Raji (cell line): Measurements from ENCODE around the gene CYB561.

Source experiments
- POLR2A ChIP-seq: IDR thresholded peaks from 2 replicates; pipeline ENCODE4 v1.6.1; 2011; ENCODE audit warnings: low read depth, low read length, control low read depth; ENCODE audit not compliant: insufficient read depth

CYB561 gene

DNA sequence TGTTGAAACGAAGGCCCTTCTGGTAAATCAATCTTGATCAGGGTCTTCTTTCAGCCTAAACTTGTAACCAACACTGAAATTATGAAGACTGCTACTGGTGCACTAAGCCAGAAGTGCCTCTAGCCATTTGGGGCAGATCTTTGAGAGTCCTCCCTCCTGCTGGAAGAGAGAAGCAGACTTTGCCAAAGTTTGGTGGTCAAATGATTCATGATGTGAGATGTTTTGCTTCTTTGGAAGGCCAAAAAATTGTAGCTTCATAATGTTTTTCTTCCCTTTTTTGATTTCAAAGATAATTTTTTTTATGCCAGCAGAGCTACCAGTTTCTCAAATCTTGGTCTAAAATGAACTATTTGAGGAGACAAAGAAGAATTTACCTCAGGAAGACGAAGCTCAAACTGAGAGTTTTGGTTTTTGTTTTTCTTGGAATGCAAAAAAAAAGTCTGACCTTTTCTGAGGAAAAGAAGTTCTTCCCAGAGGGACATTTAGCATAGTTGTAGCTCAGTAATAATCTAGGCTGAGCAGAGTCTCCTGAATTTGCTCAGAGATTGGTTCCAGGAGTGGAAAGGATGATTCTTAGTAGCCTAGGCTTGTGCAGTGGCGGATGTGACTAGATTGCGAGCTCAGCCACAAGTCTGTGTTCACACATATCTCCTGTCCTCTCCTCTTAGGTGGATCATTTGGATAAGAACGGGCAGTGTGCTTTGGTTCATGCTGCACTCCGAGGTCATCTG, 50.9 kb downstream of the CYB561 start:
- no peak for TF ChIP-seq POLR2A

DNA sequence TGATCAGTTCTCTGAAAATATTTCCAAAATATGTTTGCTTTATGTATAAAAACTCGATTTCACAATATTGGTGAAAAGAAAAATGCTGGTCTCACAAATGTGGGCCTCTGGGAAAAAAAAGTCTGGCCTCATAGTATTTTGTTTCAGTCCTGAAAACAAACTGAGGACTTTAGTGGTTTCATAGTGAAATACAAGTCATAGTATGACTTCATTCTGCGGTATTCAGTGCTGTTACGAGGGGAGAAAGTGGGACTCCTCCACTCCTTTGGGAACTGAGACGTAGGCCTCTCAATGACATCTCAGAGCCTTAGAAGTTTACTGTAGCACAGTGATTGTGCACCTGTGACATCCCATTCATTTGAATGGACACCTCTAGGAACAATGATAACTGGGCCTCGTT, 56.0 kb downstream of the CYB561 start:
- no peak for TF ChIP-seq POLR2A

- TF ChIP-seq POLR2A, result no peak
These were observed 58.3 kb downstream of the CYB561 start for GRCh38 chr17:63387656-63388340.

DNA sequence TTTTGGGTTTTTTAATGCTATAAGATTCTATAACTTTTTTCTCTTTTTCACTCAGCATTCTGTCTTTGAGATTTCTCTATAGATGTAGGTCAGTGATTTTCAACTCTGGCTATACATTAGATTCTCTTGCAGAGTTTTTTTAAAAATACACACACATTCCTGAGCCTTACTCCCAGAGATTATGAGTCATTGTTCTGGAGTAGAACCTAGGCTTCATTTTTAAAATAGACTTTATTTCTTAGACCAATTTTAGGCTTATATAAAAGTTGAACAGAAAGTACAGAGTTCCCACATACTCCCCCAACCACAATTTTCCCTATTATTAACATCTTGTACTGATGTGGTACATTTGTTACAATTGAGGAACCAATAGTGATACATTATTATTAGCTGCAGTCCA, 63.3 kb downstream of the CYB561 start:
- TF ChIP-seq POLR2A, result no peak
